Lower leg skin (tissue), 4 donors: ENCODE results near the gene CSRP3. TPM values are rescaled to one million over a fixed set of nuclear protein-coding genes. Genes with fewer than 3 reads are reported as not detected.
A peak's percentile ranks its signal among the peaks of the same experiment; 100 is the strongest.

ENCODE experiments used
- DNase-seq, 2 donors: peaks; one replicate each; pipeline ENCODE4 v3.0.0-alpha.2; 2019; ENCODE audit warnings: low spot score in 2 of 2
- H3K4me3 ChIP-seq: fragments of 200-600 bp; sonication (generic); 2 replicates; pipeline ENCODE4 v1.5.1; 2017; ENCODE audit warnings: mild to moderate bottlenecking, low read depth; ENCODE audit not compliant: poor library complexity, severe bottlenecking
- POLR2A ChIP-seq, 2 donors: fragments of 450-650 bp; IDR thresholded peaks; one replicate each; pipeline ENCODE4 v1.6.1; 2016 to 2017; ENCODE audit warnings: antibody characterized with exemption in 2 of 2, mild to moderate bottlenecking in 1 of 2, moderate library complexity in 1 of 2
- WGBS, 2 donors: methylation state at CpG; one replicate each; pipeline ENCODE4 v1.1.5; 2018; 5-methylcytosine and 5-hydroxymethylcytosine counted together
- intact Hi-C: fragments of 100-400 bp; cut with DNase I; formaldehyde crosslinking; loops from one replicate; pipeline ENCODE4 v1.15.0; 2023; ENCODE audit warnings: low total_unique reads
- total RNA-seq, 4 donors: library from RNA; depleted of rRNA; stranded (reverse); fragments of >200 nt; gene quantifications; one replicate each; pipeline ENCODE4 v1.1.0, GENCODE V29; 2016
- TF ChIP-seq, protein P1 (sequence below), 3 donors: fragments of 450-650 bp; IDR thresholded peaks; one replicate each; pipeline ENCODE4 v1.5.1; 2016; ENCODE audit warnings: antibody characterized with exemption in 3 of 3, mild to moderate bottlenecking in 3 of 3, moderate library complexity in 2 of 3

The CSRP3 gene
- total RNA-seq, 4 donors from 2014 or later: not detected

- H3K4me3 ChIP-seq: no peak overlapping the region
- TF ChIP-seq, protein P1, sequence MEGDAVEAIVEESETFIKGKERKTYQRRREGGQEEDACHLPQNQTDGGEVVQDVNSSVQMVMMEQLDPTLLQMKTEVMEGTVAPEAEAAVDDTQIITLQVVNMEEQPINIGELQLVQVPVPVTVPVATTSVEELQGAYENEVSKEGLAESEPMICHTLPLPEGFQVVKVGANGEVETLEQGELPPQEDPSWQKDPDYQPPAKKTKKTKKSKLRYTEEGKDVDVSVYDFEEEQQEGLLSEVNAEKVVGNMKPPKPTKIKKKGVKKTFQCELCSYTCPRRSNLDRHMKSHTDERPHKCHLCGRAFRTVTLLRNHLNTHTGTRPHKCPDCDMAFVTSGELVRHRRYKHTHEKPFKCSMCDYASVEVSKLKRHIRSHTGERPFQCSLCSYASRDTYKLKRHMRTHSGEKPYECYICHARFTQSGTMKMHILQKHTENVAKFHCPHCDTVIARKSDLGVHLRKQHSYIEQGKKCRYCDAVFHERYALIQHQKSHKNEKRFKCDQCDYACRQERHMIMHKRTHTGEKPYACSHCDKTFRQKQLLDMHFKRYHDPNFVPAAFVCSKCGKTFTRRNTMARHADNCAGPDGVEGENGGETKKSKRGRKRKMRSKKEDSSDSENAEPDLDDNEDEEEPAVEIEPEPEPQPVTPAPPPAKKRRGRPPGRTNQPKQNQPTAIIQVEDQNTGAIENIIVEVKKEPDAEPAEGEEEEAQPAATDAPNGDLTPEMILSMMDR (IDR thresholded peaks at IDR 0.05): no peak
- TF ChIP-seq POLR2A (IDR thresholded peaks at IDR 0.05): no peak
- DNase-seq: peak in 1 of 2 donors; percentile 71
- 48 to 57% methylated on average over 15 of the region's 15 CpGs for WGBS, 2 donors
- intact Hi-C loops: no loop called here
These were observed 17.1 kb upstream of the CSRP3 start for GRCh38 chr11:19218786-19219460.

DNA sequence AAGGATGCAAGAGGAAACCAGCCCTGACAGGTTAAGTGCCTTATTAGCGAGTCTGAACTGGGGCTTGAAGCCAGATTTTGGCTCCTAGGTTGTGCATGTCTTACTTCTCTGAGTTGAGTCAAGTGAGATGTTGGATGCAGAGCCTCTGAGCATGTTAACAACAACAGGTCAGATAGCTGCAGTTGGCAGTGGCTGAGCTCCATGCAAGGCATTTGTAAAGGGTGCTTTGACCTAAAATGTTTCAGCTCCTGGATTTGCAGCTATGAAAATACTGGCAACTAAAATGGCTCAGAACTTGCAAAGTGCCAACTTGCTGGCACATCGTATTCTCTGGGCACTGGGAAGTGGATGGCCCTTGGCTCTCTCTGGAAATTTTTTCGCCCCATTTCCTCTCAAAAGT lies 16.4 kb upstream of the CSRP3 start:
- 46 to 54% methylated on average over 3 of the region's 3 CpGs for WGBS, 2 donors

DNA sequence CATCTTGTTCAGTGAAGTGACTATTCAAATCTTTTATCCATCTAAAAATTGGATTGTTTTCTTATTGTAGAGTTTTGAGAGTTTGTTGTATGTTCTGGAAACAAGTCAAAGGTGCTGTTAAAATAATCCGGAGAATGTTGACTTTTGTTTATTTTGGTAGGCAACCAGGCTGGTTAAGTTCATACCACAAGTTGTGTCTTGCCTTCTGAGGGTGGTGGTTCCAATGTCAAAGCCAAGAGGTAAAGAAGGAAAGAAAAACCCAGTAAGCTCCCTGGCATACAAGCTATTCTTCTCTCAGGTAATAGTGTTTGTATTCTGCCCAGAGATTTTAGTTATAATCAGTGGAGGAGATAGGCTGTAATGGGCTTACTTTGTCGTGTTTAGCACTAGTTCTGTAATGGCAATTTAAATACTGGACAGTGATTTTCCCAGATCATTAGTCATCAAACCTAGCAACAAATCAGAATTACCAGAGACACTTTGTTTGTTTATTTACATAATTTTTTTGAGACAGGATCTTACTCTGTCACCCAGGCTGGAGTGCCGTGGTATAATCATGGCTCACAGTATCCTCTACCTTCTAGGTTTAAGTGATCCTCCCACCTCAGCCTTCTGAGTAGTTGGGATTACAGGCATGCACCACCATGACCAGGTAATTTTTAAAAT lies 15.1 kb upstream of the CSRP3 start:
- no peak for DNase-seq
- H3K4me3 ChIP-seq: no peak overlapping the region
- intact Hi-C loops: no loop called here
- 31 to 35% methylated on average over 3 of the region's 3 CpGs for WGBS, 2 donors
- TF ChIP-seq POLR2A (IDR thresholded peaks at IDR 0.05): no peak
- TF ChIP-seq, protein P1 (IDR thresholded peaks at IDR 0.05): no peak

More for the DNA sequence above, 16.4 kb upstream of the CSRP3 start:
- intact Hi-C loops: no loop called here
- no peak overlapping the region for H3K4me3 ChIP-seq
- peak in 1 of 2 donors; percentile 50 for DNase-seq
- no peak for TF ChIP-seq POLR2A (IDR thresholded peaks at IDR 0.05)
- TF ChIP-seq, protein P1 (IDR thresholded peaks at IDR 0.05): no peak

GRCh38 chr11:19216021-19216420 lies 14.2 kb upstream of the CSRP3 start:
- TF ChIP-seq, protein P1 (IDR thresholded peaks at IDR 0.05): no peak
- TF ChIP-seq POLR2A (IDR thresholded peaks at IDR 0.05): no peak
- DNase-seq: no peak
- intact Hi-C loops: no loop called here
- H3K4me3 ChIP-seq: no peak overlapping the region
- 61 to 73% methylated on average over 4 of the region's 4 CpGs for WGBS, 2 donors

- WGBS, 2 donors: 64 to 67% methylated on average over 4 of the region's 4 CpGs
- H3K4me3 ChIP-seq: no peak overlapping the region
- no peak for DNase-seq
- no peak for TF ChIP-seq POLR2A (IDR thresholded peaks at IDR 0.05)
- TF ChIP-seq, protein P1 (IDR thresholded peaks at IDR 0.05): no peak
- intact Hi-C loops: no loop called here
These were observed 8.0 kb upstream of the CSRP3 start for GRCh38 chr11:19209617-19210370.
